ENCODE data around the gene PTPRM.

The PTPRM gene

DNA sequence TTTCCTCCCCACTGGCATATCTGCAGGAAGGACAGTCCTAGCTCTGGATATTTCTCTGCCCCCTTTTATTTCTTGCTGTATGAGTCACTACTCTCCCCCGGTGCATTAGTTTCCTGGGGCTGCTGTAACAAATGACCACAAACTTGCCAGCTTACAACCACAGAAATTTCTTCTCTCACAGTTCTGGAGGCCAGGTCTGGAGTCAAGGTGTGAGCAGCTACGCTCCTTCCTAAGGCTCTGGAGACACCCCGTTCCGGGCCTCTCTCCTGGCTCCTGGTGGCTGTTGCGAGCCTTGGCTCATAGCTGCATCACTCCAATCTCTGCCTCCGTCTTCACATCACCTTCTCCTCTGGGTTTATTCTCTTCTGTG is 34.1 kb downstream of the PTPRM start:
- DNase-seq: no peak

- no peak for DNase-seq
Measured at GRCh38 chr18:7601936-7602335, 34.8 kb downstream of the PTPRM start.

- DNase-seq: no peak
Measured at GRCh38 chr18:7603259-7604000, 36.3 kb downstream of the PTPRM start.

- DNase-seq: no peak
Measured at GRCh38 chr18:7604361-7604760, 37.2 kb downstream of the PTPRM start.

- no peak for DNase-seq
Measured at GRCh38 chr18:7605705-7606104, 38.6 kb downstream of the PTPRM start.

GRCh38 chr18:7607540-7608173 is 40.5 kb downstream of the PTPRM start:
- no peak for DNase-seq

GRCh38 chr18:7608174-7608550 is 41.0 kb downstream of the PTPRM start:
- no peak for DNase-seq

DNA sequence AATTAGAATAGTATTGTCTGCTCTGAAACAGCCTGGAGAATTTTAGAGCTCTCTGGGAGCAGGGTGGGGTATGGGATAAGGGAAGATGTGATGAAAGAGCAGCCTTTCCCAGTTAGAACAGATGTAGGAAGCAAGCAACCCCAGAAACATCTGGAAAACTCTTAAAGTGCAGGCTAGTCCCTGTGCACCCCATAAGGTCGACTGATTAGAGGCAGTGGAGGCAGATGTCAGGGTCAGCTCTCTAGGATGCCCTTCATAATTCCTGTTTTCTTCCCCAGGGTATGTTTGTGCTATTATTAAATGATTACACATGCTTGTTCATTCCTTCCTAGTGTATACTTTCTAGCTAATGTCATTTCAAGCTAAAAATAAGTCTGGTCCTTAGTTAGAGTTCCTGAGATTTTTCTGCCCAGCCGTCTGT is 41.7 kb downstream of the PTPRM start:
- no peak for DNase-seq

DNA sequence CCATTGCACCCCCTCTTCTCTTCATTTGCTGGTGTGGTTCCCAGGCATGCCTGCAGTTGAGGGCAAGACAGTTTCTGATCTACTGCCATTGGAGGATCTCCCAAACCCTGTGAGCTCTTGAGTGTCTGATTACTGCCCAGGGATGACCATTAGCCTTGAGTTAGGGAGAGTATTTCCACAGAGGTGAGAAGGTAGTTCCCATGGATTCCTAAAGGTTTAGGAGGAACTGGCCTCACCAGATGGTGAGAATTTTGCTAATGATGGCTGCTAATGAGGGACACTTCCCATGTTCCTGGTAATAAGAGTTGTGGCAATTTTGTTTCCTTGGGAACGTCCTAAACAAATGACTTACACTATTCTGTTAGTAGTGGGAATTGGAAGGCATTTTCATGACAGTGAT is 42.5 kb downstream of the PTPRM start:
- DNase-seq: no peak

- DNase-seq: no peak
Measured at GRCh38 chr18:7614042-7614441, 46.9 kb downstream of the PTPRM start.

GRCh38 chr18:7615840-7616239 is 48.7 kb downstream of the PTPRM start:
- no peak for DNase-seq

GRCh38 chr18:7616661-7617060 is 49.5 kb downstream of the PTPRM start:
- DNase-seq: no peak

DNA sequence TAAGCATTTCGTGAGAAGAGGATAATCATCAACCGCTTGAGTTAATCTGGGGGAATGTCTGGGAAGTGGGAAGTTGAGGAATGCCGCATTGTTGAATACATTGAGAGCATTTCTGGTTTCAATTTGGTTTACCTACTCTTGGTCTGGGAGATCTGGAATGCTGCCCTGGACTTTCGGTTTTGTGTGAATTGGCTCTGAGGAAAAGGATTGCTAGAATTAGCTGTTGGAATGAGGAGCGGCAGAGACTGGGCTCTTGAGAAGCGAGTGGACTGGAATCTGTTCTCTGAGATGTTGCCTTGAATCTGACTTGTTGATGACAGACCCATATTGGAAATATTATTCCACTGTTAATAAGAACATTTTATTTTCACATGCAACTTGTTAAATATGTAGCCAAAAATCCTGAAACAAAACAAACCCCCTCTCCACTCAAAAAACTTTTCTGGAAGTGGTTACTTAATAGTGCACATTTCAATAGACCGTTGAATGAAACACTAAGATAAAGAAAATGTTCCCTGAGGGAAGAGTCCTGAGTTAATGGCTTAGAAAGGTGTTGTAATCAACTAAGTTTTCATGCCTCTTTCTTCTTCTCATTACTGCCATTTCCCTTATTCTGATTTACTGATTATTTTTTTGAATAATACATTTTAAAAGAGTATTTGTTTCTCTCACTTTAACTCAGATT is 50.8 kb downstream of the PTPRM start:
- DNase-seq: no peak

DNA sequence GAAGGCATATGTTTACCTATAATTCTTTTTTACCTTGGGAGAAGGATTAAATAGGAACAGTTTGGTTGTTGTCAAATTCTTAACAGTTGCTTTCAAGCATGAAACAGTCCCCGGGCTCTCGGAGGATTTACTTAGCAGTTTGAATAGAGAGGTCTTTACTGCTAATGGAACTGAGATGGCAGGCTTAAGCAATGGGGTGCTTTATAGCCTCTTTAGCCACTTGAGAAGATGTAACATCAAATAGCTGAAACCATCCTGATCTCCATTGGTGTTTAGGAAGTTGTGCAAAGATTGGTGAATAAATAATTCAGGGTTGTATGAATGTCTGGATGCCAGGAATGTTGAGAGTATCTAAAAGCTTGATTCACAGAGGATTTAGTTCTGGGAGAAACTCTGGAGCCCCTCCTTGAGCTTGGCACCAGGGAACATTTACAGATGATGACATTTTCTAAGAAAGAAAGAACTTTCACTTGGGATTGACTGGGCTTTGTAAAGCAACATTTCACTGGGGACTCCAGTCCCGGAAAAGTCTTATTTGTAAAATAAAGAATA is 51.9 kb downstream of the PTPRM start:
- no peak for DNase-seq

DNA sequence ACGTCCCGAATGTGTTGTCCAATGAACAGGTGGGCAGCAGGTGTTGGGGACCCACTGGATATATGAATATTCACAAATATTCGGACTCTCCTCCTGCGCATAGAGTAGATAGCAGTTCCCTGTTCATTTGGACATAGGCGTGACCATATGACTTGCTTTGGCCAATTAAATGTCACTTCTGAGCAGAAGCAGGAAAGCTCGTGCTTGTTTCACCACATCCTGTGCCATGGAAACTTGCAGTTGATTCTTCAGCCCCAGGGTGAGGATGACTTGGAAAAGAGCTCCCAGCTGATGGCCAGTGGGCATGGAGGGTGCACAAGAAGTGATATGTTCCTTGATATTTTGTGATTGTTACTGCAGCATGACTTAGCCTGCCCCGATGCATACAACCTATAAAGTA is 52.6 kb downstream of the PTPRM start:
- DNase-seq: no peak

- DNase-seq: no peak
Measured at GRCh38 chr18:7622721-7623120, 55.6 kb downstream of the PTPRM start.

DNA sequence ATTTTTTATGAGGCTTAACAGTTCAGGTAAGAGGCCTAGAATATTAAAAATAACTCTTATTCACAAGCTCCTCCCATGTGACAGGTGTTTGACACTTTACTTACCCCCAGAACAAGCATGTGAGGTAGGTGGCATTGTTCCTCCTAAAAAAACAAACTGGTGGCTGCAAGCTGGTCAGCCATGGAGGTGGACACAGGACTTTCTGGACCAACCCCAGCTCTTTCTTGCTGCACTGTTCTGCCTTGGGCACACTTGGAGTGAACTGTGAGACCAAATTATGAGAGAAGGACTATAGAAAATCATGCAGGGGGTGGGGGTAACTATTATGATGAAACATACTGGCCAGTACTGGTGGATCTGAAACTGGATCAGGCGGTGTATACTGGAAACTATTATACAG is 56.6 kb downstream of the PTPRM start:
- no peak for DNase-seq

- no peak for DNase-seq
Measured at GRCh38 chr18:7624697-7625096, 57.6 kb downstream of the PTPRM start.

DNA sequence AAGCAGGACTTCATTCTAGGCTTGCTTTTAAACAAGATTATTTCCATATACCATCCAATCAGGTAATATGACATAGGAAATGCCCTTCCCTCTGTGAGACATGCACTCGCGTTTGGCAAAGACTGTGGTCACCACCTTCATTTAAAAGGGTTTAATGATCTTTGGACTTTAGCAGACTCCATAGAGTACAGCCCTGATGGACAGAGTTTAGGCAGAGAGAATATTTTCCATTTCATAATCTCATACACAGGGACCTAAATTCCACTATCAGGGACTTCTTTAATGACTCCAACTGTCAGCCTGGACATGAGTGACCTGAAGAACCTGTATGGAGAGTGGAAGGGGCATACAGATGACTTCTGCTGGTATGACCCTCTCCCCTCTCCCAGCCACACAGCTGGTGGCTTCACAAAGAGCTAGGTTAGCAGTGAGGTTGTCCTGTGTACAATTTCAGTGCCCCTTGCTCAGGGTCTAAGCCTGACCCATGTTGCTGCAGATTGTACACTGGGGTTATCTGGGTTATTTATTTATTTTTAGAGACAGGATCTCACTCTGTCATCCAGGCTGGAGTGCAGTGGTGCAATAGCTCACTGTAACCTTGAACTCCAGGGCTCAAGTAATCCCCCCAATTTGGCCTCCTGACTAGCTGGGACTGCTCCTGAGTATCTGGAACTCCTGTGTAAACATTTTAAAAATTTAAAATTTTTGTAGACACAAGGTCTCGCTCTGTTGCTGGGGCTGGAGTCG is 59.2 kb downstream of the PTPRM start:
- DNase-seq: no peak

DNA sequence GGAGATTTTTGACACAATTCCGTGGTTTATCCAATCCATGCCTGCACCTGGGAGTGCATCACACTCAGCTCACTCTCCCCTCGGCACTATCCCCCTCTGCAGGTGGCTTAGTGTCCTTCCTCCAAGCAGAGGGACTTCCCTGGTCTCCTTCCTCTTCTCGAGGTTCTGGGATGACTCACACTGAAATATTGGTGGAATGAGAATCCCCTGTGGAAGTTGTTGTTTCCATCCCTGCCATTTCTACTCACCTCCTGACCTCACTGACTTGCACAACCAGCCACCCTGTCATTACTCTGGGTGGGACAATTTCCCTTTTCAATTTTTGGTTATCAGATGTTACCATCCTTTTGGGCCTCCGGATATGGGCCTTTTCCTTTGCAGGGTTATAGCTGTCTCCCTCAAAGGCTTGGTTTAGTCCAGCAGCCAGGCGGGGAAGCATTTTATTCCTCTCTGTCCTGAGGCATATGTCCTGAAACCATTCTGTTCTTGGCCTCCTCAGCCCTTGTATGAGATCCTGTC is 59.9 kb downstream of the PTPRM start:
- DNase-seq: no peak

- no peak for DNase-seq
Measured at GRCh38 chr18:7629416-7629815, 62.3 kb downstream of the PTPRM start.

DNA sequence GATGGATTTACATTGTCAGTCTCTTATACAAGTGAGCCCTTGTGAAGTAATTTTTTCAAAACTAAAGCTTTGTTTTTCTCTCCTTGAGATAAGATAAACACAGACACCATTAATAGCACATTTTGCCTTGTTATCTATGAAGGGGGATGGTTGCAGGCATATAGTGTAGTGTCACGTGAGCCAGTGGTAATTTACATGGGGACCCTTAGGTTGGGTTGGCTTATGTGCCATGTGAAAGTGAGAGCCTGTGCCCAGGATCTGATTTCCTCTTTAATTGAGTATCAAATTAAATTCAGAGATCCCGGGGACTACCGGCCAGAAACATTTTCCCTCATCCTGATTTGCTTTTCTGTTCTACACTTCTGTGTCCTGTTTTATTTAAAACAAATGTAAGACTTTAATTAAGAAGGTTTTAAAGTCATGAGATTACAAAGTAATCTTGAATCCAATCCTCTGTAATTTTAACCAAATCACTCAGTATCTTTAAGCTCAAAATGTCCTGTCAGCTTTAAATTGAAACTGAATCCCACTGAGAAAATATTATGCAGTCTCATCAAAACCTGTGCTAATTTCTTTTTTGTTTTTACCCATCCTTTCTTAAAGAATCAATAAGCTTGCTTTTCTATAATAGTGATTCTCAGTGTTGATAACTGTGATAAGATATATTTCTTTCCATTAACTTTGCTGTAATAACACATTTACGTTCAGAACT is 63.8 kb downstream of the PTPRM start:
- DNase-seq: no peak
